GM12874 (cell line): ENCODE data around the gene TBCC.

Experiments used
- TF ChIP-seq, protein P1 (sequence below): IDR thresholded peaks from 2 replicates; pipeline ENCODE4 v1.5.1; 2011; ENCODE audit warnings: low read depth, mild to moderate bottlenecking, control low read depth, low read length, moderate library complexity; ENCODE audit not compliant: insufficient read depth

TBCC gene

DNA sequence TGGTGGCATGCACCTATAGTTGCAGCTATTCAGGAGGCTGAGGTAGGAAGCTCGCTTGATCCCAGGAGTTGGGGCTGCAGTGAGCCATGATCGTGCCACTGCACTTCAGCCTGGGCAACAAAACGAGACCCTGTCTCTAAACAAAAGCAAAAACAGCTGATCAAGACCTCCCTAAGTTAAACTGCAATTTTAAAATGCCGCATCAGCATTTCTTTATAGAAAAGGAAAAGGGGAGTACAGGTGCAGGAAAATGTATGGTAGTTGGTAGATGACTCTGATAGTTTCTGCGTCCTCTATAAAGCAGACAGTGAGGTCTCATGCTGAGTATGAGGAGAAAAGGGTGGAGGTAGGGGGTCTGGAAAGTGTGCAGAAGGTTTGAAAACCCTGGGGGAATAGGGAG lies 8.9 kb upstream of the TBCC start:
- TF ChIP-seq, protein P1, sequence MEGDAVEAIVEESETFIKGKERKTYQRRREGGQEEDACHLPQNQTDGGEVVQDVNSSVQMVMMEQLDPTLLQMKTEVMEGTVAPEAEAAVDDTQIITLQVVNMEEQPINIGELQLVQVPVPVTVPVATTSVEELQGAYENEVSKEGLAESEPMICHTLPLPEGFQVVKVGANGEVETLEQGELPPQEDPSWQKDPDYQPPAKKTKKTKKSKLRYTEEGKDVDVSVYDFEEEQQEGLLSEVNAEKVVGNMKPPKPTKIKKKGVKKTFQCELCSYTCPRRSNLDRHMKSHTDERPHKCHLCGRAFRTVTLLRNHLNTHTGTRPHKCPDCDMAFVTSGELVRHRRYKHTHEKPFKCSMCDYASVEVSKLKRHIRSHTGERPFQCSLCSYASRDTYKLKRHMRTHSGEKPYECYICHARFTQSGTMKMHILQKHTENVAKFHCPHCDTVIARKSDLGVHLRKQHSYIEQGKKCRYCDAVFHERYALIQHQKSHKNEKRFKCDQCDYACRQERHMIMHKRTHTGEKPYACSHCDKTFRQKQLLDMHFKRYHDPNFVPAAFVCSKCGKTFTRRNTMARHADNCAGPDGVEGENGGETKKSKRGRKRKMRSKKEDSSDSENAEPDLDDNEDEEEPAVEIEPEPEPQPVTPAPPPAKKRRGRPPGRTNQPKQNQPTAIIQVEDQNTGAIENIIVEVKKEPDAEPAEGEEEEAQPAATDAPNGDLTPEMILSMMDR = no peak

DNA sequence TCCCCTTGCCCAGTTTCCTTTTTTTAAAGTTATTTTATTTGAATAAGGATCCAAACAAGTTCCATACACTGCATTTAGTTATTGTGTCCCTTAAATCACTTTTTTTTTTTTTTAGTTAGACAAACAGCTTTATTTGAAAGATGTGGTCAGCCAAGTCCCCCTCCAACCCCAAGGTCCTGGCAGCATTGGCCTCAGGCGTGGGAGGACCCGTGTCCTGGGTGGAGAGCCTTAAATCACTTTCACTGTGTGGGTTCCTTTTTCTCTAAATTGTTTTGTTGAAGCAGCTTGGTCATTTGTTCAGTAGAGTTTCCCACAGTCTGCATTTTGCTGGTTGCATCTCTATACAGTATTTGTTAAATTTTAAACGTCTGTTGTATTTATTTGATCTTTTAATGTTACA lies 5.2 kb upstream of the TBCC start:
- TF ChIP-seq, protein P1 = no peak

DNA sequence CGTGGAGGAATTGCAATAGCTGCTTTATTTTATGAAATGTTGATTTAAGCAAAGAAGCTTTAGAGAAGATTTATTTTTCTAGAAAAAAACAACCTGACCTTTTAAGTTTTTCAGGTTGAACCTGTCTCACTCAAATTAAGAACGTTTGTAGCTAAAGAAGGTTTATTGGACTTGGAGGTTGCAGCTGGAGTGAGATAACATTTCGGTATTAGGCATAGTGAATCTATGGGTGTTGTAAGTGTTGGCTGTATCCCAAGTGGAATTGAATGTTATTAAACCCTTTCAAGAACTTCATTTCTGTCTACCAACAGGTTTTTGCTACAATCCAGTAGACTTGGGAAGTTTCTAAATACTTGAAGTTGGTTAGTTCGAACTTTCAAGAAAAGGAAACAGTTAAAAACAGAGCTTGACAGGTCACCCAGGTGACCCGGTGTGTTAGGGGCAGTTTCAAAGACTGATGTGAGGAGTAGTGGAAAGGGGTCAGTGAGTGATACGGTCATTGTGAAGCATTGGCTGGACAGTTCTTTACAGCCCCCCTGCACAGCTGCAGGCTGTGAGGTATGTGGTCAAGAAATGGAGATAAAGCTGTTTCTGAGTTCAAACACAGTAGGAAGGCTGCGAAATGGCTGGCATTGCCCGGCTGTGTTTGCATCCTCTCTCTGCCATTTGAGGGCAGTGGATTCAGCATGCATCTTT lies 2.4 kb upstream of the TBCC start:
- TF ChIP-seq, protein P1 = no peak

DNA sequence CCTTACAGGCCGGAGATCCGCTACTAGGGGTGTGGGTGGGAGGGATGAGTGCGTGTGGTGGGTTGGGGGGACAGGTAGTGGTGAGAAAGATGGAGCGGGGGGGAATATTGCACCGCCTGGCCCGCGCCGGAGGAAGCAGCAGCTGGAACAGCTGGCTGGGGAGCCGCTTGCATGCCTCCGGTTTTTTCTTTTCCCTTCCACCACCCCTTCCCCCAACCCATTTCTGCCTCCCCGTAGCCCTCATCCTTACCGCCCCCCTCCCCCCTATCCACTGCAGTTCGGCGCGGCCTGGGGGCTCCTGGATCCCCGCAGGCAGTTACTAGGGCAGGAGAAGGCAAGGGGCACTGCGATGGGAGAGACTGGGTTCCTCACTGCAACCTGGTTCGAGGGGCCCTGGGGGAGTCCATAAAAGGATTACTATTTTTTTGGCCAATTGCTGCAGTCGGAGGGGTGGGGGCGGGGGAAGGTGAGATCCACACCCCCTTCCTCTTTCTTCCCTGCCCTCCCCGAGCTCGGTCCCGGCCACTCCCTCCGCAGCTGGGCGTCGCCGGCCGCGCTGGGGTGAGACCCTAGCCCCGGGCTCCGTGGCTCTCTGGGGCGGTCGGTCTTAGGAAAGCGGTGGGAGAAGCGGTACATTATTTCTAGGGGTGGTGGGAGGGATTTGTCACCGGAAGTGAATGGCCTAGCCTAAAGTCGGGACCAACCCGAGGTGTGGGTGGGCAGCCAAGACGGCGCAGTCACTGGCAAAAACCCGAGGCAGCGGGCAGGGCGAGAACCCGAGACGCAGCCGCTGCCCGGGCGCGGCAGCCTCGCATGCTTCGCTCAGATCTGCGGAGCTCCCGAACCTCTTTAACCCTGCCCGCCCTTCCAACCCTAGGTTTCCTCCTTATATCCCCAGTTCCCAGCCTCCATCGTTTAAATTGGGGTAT lies 824 bp upstream of the TBCC start:
- TF ChIP-seq, protein P1 = no peak

DNA sequence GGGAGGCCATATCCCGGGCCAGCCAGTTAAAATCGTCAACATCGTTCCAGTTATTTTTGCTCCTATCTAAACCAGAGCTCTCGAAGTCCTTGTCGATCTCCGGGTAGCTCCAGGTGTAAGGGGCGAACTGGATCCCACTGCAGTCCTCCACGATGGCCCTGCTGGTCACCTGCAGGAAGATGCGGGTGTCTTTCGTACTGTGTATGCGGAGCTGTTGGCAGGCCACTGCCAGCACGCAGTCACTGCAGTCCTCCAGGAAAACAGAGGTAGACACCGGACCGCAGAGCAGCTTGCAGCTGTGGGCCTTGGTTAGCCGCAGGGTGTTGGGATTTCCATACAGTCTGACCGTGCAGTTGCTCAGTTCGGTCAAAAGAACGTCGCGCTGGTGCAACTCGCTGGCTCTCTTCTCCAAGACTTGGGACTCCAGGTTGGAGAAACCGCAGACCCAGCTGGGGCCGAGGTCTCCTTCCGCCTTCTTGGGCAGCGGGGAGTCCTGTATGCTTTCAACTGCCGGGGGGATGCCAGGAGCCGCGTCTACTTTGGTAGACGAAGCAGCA lies 742 bp downstream of the TBCC start:
- TF ChIP-seq, protein P1 = no peak

DNA sequence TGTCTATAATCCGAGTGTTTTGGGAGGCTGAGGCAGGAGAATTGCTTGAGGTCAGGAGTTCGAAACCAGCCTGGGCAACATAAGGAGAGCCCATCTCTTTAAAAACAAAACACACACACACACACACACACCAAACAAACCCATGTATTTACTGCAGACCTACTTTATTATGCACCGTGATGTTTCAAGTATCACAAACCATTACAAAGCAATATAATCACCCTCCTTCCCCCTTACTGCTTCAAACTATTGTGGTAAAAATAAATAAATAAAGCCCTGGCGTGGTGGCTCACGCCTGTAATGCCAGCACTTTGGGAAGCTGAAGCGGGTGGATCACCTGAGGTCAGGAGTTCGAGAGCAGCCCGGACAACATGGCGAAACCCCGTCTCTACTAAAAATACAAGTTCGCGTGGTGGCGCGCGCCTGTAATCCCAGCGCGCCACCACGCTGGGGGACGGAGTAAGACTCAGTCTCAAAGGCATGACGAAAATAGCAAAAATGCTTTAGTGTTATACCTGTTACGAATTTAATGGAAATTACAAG lies 1.5 kb downstream of the TBCC start:
- TF ChIP-seq, protein P1 = no peak

DNA sequence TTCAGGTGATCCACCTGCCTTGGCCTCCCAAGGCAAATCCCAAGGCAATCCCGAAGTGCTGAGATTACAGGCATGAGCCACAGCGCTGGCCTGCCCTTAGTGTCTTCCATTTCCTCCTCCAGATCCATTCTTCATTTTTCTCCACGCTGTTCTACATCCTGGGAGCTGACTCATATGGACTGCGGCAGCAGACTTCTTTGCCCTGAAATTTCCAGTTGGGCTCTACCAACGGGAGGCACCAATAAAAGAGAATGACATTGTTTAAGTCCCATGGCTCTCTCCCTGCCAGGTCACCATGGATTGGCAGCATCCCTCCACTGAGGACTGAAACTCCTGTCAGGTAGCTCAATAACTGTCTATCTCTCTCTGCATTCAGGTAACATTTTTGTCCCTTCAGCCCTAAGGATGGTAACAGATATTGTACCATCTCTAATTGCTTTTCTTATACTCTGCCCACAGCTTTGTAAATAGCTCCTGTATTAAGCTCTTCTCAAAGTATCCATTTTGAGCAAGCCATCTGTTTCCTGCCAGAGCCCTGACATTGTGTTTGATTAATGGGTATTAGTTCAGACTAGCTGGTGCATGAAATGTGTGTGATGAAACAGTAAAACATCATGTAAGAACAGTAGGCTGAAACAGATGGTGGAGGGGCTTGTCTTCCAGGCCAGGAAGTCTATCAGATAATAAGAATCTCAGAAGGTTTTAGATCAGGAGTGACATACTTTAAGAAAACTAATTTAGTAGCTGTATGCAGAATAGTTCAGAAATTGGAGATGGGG lies 3.6 kb downstream of the TBCC start:
- TF ChIP-seq, protein P1 = no peak
